Choroid plexus epithelial cell (primary cell): ENCODE results near the gene STAG1.
A peak's percentile ranks its signal among the peaks of the same experiment; 100 is the strongest.
"Not testable (repeated sequence)": the region's sequence is repeated elsewhere in the genome, so short reads cannot be mapped to it uniquely, and the experiment has no call there.

Experiments used
- DNase-seq: peaks from one replicate; pipeline ENCODE4 v3.0.0-alpha.2; 2010; ENCODE audit warnings: low read depth
- H3K4me3 ChIP-seq: 2 replicates; pipeline ENCODE4 v1.5.1; 2011; ENCODE audit warnings: low read depth, mild to moderate bottlenecking, control low read depth, low read length, moderate library complexity
- TF ChIP-seq, protein P1 (sequence below): conservative IDR thresholded peaks from 2 replicates; pipeline ENCODE4 v1.5.1; 2011; ENCODE audit warnings: low read depth, mild to moderate bottlenecking, control low read depth, inconsistent platforms, low read length, moderate library complexity

The STAG1 gene

DNA sequence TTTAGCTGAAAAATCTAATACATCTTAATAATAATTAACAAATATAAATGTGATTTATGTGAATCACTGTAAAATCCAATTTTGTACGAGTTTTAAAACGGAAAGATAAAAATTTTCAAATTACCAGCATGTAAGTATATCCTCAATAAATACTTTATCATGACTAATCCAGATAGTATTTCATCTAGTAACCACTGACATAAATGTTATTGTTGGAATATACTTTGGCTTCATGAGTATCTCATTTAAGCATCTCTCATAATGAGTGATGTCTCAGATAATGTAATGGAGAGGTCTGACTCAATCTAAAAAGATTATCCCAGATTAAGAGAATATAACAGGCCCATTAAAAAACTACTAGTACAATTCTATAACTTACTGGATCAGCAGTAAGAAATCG is 216.3 kb downstream of the STAG1 start:
- H3K4me3 ChIP-seq, result no peak overlapping the region
- DNase-seq, result peak; percentile 42
- TF ChIP-seq, protein P1, sequence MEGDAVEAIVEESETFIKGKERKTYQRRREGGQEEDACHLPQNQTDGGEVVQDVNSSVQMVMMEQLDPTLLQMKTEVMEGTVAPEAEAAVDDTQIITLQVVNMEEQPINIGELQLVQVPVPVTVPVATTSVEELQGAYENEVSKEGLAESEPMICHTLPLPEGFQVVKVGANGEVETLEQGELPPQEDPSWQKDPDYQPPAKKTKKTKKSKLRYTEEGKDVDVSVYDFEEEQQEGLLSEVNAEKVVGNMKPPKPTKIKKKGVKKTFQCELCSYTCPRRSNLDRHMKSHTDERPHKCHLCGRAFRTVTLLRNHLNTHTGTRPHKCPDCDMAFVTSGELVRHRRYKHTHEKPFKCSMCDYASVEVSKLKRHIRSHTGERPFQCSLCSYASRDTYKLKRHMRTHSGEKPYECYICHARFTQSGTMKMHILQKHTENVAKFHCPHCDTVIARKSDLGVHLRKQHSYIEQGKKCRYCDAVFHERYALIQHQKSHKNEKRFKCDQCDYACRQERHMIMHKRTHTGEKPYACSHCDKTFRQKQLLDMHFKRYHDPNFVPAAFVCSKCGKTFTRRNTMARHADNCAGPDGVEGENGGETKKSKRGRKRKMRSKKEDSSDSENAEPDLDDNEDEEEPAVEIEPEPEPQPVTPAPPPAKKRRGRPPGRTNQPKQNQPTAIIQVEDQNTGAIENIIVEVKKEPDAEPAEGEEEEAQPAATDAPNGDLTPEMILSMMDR, result no peak

DNA sequence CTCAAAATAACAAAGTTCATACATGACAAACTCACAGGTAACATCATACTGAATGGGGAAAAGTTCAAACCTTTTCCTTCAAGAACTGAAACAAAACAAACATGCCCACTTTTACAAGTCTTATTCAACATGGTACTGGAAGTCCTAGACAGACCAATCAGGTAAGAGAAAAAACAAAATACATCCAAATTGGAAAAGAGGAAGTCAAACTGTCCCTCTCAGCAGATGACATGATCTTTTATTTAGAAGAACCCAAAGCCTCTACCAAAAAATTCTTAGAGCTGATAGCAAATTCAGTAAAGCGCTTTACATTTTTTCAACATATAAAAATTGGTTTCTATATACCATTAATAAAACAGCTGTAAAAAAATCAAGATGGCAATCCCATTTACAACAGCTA is 219.4 kb downstream of the STAG1 start:
- DNase-seq, result no peak
- TF ChIP-seq, protein P1, result no peak

DNA sequence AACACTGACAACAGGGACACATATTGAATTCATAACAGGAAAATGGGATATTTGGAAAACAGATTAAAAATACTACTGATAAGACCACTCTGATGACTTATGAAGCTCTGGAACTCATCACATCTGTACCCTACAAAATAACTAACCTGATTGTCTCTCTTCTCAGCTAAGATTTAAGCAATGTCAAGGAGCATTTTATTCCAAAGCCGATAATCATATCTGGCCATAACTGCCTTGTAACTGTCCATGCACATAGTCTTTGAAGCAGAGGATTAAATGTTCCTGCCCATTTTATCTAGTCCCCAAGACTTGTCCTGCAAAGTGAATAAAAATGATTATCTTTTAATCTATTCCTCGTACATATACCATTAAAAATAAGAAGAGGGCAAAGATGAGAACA is 234.1 kb downstream of the STAG1 start:
- TF ChIP-seq, protein P1, result no peak
- DNase-seq, result no peak
- no peak overlapping the region for H3K4me3 ChIP-seq

More for the DNA sequence above, 219.4 kb downstream of the STAG1 start:
- H3K4me3 ChIP-seq, result no peak overlapping the region

DNA sequence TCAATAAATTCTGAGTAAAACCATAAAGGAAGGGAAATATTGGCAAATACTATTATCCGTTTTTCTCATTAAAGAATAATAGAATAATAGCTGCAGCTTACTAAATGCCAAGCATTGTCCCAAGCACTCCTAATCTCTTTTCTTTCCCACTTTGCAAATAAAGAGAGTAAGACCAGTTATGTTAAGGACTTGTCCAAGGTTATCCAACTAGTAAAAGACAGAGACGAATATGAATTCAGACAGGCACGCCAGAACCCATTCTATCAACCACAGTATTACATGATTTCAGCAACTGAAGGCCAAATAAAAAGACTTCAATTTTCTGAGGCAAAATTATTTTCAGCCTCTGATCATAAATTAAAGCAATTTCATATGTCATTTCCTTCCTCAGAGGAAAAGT is 235.5 kb downstream of the STAG1 start:
- TF ChIP-seq, protein P1, result no peak
- H3K4me3 ChIP-seq, result no peak overlapping the region
- no peak for DNase-seq

DNA sequence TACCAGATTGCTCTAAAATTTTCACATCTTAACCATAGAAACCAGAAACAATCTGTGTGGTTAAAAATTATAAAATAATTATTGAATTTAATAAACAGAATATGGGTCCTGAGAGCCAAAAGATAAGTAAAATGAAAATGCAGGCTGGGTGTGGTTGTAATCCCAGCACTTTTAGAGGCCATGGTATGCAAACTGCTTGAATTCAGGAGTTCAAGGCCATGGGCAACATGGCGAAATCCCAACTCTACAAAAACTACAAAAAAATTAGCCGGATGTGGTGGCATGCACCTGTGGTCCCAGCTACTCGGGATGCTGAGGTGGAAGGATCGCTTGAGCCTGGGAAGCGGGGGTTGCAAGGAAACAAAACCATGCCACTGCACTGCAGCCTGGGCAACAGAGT is 236.1 kb downstream of the STAG1 start:
- H3K4me3 ChIP-seq, result no peak overlapping the region
- TF ChIP-seq, protein P1, result no peak
- DNase-seq, result no peak

DNA sequence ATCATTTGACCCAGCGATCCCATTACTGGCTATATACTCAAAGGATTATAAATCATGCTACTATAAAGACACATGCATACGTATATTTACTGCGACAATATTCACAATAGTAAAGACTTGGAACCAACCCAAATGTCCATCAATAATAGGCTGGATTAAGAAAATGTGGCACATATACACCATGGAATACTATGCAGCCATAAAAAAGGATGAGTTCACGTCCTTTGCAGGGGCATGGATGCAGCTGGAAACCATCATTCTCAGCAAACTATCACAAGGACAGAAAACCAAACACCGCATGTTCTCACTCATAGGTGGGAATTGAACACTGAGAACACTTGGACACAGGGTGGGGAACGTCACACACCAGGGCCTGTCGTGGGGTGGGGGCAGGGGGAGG is 237.6 kb downstream of the STAG1 start:
- DNase-seq, H3K4me3 ChIP-seq: not testable (repeated sequence)

DNA sequence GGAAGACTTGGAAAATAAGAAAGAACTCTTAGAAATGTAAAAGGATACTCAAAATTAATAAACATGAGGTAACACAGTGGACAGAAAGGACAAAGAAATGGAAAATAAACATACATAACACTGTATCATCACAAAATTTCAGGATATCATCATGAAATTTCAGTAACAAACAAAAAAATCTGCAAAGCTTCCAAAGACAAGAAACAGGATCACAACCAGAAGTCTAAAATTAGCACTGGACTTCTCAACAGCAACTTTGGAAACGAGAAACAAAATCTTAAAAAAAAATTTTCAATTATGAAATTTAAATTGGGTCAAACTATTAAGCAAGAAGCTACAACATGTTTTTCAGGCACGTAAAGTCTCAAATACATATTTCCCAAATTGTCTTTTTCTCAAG is 238.8 kb downstream of the STAG1 start:
- no peak overlapping the region for H3K4me3 ChIP-seq
- DNase-seq, result no peak
- TF ChIP-seq, protein P1, result no peak

DNA sequence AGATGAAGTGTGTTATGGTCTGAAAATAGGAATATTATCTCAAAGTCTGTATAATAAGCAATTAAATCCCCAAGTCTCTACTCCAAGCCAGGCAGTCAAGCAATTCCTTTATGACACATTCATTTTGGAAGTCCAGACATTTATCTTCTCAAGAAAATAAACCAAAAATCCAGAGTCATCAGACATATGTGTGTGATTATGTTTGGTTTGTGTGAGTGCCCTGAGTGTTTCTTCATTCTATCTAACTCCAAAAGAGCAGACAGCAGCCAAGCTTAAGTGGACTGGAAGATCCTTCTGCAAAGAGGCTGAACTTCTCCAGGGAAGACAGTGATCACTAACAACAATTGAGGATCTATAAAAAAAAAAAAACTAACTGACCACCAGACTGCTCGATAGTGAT is 239.8 kb downstream of the STAG1 start:
- TF ChIP-seq, protein P1, result no peak
- DNase-seq, result peak; percentile 5
- no peak overlapping the region for H3K4me3 ChIP-seq
